GM04504 (cell line): ENCODE data around the gene SMIM22.

Experiments used
- DNase-seq: peaks from one replicate; pipeline ENCODE4 v3.0.0-alpha.2; 2012; ENCODE audit warnings: low read depth

The SMIM22 gene, protein sequence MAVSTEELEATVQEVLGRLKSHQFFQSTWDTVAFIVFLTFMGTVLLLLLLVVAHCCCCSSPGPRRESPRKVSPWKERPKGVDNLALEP

GRCh38 chr16:4795181-4795827, at the start of gene SMIM22:
SMIM22 (plus strand) TSS chr16:4795369; CDS start chr16:4795735, 366 bp downstream.
- no peak for DNase-seq

- no peak for DNase-seq
Observed at GRCh38 chr16:4746215-4746614, 49.0 kb upstream of the SMIM22 start.

- DNase-seq, result no peak
Observed at GRCh38 chr16:4746991-4747574, 48.1 kb upstream of the SMIM22 start.

DNA sequence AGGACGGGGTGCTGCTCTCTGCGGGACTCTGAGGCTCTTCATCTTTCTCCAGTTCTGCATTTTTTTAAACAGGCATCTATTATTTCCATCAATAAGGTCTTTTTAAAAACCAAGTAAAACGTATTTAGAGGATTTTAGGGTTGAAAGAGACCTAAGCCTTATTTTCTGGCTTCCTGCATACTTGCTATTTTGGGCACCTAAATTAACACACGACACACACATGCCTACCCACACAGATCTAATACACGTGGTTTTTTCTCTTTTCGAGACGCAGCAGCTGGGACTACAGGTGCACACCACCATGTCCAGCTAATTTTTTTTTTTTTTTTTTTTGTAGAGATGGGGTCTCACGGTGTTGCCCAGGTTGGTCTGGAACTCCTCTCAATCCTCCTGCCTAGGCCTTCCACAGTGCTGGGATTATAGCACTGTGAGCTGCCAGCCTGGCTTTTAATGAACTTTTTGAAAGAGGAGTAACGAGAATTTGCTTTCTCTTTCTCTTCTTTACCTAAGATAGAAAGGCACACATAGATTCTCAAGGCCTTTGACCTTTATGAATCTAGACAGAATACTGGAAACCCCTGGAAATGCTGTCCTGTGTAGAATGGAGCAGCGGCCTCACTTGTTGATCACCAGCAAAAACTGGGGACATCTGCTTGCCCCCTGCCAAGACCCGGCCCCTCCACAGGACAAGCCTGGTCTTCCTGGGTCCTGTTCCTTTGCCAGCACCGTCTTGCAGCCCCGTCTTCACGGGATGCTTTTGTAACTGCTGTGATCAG, 47.1 kb upstream of the SMIM22 start:
- no peak for DNase-seq

DNA sequence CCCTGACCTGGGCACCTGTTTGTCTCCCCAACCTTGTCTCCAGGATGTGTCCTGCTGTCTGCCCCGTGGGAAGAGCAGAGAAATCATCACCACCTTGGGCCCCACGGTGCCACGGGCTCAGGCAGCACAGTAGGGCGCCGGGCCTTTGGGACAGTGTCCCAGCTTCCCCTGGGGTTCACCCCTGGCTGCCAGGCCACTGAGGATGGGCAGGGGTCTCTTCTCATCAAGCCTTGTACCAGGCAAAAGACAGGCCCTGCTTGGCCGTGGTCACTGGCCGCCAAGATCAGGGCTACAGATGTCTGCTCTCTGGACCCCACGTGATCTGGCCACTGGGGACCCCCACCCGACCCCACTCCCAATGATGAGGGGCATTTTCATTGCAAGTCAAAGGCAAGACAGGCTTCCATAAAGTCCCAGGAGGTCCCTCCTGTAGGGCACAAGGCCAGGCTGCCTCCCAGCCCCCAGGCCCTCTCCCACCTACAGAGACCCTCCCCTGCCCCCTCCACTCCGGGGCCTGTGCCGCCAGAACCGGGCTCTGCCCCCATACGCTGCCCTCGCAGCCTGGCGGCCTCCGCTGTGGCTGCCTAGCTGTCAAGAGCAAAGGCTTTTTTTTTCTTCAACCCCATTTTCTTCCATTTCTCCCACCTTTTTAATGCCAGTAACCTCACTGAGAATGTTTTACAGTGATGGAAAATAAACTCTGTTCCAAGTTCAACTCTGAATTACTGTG, 46.3 kb upstream of the SMIM22 start:
- no peak for DNase-seq

DNA sequence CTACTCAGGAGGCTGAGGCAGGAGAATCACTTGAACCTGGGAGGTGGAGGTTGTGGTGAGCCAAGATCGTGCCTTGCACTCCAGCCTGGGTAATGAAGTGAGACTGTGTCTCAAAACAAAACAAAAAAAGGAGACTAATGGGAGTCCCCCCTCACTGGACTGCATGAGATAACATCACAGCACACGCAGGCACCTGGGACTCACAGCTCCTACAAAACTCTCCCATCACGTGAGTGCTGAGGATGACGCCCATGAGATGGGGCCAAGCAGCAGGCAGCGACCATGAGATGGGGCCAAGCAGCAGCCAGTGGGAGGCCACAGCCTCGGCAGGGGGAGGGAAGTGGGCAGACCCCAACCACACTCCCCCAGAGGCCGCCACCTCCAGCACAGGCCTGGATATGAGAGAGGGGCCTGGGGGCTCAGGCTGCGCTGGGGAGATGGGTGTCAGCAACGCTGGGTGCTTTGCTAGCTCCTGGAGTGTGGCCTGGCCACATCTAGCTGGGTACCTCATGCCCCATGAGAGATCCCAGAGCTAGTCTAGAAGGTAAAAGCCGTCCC, 45.4 kb upstream of the SMIM22 start:
- DNase-seq, result no peak

- DNase-seq, result no peak
Observed at GRCh38 chr16:4750896-4751295, 44.3 kb upstream of the SMIM22 start.

DNA sequence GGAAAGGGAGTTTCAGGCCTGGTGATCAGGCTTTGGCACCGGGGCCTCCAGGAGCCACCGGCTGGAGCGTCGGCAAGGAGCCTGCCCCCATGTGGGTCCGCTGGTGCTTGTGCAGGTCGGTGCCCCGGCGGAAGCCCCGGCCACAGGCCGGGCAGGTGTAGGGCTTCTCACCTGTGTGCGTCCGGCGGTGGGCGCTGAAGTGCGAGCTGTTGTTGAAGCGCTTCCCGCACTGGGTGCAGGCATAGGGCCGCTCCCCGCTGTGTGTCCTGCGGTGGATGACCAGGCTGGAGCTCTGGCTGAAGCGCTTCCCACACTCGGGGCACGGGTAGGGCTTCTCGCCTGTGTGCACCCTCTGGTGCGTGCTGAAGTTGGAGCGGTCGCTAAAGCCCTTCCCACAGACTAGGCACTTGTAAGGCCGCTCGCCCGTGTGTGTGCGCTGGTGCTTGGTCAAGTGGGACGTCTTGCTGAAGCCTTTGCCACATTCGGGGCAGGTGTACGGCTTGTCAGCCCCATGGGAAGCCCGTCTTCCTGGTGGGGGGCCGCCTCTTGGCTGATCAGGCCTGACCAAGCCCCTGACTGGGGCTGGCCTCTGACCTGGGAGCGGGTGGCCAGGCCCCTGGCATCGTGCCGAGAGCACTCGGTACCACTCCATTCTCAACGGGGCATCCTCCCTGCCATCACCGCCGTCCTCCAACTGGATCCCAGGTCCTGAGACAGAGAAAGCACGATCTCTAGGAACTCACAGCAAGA, 42.6 kb upstream of the SMIM22 start:
- no peak for DNase-seq

- DNase-seq, result no peak
Observed at GRCh38 chr16:4753227-4753626, 41.9 kb upstream of the SMIM22 start.

GRCh38 chr16:4754865-4755264, 40.3 kb upstream of the SMIM22 start:
- DNase-seq, result no peak

- no peak for DNase-seq
Observed at GRCh38 chr16:4755687-4756086, 39.5 kb upstream of the SMIM22 start.

GRCh38 chr16:4760221-4760910, 34.8 kb upstream of the SMIM22 start:
- DNase-seq, result no peak

- DNase-seq, result no peak
Observed at GRCh38 chr16:4762205-4762604, 33.0 kb upstream of the SMIM22 start.

GRCh38 chr16:4763791-4764190, 31.4 kb upstream of the SMIM22 start:
- DNase-seq, result no peak

DNA sequence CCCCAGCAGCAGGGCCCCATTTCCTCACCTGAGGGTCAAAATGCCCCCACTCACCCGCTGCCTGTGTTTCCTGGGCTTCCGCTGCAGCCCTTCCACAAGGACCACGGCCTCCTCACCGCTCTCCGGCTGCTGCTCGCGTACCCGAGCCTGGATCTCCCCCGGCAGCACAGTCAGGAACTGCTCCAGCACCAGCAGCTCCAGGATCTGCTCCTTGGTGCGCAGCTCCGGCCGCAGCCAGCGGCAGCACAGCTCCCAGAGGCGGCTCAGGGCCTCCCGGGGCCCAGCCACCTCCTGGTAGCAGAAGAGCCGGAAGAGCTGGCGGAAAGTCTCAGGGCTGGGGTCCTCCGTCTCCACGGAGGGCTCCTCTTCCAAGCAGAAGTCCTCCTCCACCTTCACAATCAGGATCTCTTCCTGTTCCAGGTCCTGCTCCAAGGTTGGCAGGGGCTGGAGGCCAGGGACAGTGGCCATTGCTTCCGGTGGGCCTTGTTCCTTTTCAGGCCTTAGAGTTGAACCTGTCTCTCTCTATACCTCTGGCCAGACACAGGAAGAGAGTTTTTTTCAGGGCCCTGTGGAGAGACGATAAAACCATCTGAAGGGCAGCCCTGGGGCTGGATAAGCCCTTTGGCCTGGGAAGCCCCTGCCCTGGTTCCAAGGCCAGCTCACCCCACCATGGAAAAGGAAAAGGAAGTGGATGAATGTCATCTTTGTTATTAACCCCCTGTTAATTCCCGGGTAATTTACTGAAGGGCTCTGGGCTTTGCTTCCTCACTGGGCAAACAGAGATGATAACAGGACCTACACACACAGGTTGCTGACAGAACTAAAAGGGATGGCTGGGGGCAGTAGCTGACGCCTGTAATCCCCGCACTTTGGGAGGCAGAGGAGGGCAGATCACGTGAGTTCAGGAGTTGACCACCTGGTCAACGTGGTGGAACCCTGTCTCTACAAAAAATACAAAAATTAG, 29.4 kb upstream of the SMIM22 start:
- DNase-seq, result no peak

DNA sequence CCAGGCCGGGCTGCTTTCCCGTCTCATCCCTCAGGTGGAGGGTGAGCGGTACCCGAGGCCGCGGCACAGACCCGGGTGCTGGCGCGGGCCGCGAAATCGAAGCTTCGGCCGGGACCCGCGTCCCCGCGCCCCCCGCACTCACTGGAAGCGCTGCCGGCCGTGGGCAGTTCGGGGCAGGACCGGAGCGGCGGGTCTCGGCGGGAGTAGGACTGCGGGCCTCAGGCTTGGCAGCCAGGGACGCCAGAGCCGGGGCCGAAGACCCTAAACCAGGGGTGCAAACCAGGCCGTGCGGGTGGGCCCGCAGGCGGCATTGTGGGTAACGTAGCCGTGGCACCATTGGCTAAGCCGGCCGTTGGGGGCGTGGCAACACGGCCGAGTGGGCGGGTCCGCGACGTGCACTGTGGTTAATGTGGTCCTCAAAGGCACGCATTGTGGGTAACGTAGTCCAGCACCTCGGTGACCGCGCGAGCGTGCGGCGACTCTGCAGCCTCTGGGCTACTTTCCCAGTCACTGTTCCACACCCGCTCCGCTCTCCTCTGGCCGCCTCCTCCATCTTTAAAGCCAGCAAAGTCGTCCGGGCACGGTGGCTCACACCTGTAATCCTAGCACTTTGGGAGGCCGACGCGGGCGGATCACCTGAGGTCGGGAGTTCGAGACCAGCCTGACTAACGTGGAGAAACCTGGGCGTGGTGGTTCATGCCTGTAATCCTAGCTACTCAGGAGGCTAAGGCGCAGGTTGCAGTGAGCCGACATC, 28.1 kb upstream of the SMIM22 start, which contains the start of gene ZNF500:
TSS of gene ZNF500 (minus strand) at position 288 of the 754 bp plus-strand sequence. CDS start 1,184 bp downstream, outside the sequence.
- peak; percentile 93 for DNase-seq

DNA sequence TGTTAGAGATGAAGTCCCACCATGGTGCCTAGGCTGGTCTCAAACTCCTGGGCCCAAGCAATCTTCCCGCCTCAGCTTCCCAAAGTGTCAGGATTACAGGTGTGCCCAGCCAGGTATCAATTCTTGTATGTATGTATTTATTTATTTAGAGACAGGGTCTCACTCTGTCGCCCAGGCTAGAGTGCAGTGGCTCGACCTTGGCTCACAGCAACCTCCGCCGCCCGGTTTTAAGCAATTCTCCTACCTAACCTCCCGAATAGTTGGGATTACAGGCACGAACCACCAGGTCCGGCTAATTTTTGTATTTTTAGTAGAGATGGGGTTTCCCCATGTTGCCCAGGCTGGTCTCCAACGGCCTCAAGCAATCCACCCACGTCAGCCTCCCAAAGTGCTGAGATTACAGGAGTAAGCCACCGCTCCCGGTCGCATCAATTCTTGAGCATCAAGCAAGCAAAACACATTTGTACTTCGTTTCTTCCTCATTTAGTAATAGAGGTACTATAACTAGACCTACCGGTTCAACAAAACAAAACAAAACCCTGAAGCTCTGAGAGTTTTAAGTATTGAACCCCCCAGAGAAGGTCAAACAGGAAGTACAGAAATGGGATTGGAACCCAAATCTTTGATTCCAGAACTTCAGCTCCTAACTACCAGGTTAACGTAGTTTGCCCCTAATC, 27.2 kb upstream of the SMIM22 start:
- no peak for DNase-seq
